MG63 (cell line): ENCODE measurements around the gene TBX4. TPM values are rescaled to one million over a fixed set of nuclear protein-coding genes. Genes with fewer than 3 reads are reported as not detected.
"Not testable (repeated sequence)": the region's sequence is repeated elsewhere in the genome, so short reads cannot be mapped to it uniquely, and the experiment has no call there.

ENCODE experiments used
- DNase-seq: peaks from one replicate; pipeline ENCODE4 v3.0.0-alpha.2; 2020
- H3K27me3 ChIP-seq: fragments of 250-450 bp; sonication (Bioruptor Pico); 2 replicates; pipeline ENCODE4 v1.5.1; 2020; ENCODE audit warnings: mild to moderate bottlenecking, moderate library complexity
- H3K36me3 ChIP-seq: fragments of 250-450 bp; sonication (Bioruptor Pico); 2 replicates; pipeline ENCODE4 v1.5.1; 2020; ENCODE audit warnings: mild to moderate bottlenecking, moderate library complexity
- H3K4me3 ChIP-seq: fragments of 250-450 bp; sonication (Bioruptor Pico); 2 replicates; pipeline ENCODE4 v1.5.1; 2020; ENCODE audit warnings: mild to moderate bottlenecking, moderate library complexity
- H3K9me3 ChIP-seq: fragments of 250-450 bp; sonication (Bioruptor Pico); 2 replicates; pipeline ENCODE4 v1.5.1; 2020; ENCODE audit warnings: mild to moderate bottlenecking, moderate library complexity
- total RNA-seq: library from RNA; depleted of rRNA; stranded (reverse); fragments of >200 nt; shearing (Covaris generic); gene quantifications from 2 replicates; pipeline ENCODE4 v1.2.3, GENCODE V29; 2014; ENCODE audit warnings: low replicate concordance

The TBX4 gene
- total RNA-seq, 1 experiment from 2014 or later = 0.89 TPM

DNA sequence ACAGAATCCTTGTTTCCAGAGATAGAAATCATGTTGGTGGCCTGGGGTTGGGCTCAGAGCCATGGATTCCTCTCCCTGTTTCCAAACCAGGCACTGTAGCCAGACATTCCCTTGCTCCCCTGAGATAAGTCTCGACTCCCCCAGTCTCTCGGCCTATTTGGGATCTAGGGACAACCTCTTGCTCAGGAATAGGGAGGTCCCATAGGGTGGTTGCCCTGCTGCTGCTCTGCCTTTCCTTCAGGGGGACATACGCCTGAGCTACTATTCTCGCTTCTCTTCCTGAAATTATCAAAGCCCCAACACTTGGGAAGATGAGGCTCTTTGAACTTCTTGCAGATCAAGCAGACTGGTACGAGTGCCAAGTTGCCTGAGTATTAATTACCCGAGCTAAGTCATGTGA lies 58.0 kb downstream of the TBX4 start:
- H3K36me3 ChIP-seq = no peaks in the 10 kb centered on the region
- H3K4me3 ChIP-seq = no peak overlapping the region
- H3K9me3 ChIP-seq = no peaks in the 10 kb centered on the region
- peaks cover 2% of the 10 kb centered on the region; the same call in 1 of the 2 replicates for H3K27me3 ChIP-seq
- DNase-seq = no peak

DNA sequence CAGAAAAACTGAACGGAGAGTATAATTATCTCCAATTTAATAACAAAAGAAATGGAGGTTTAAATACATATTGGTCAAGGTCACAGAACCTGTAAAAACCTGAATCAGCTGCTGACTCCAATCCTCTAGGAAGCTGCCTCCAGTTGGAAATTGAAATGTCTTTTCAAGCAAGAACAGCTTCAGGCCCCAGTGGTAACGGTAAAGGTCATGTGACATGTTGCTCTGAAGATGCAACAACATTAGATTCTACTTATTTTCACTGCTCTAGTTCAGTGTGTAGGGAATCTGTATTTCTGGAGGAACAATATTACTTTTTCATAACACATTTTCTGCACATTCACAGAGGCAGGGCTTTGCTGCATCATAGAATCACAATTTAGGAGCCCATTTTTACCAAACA lies 58.8 kb downstream of the TBX4 start:
- no peaks in the 10 kb centered on the region for H3K9me3 ChIP-seq
- H3K4me3 ChIP-seq = no peak overlapping the region
- DNase-seq = no peak
- H3K36me3 ChIP-seq = no peaks in the 10 kb centered on the region
- peaks cover 2% of the 10 kb centered on the region; the same call in 1 of the 2 replicates for H3K27me3 ChIP-seq

DNA sequence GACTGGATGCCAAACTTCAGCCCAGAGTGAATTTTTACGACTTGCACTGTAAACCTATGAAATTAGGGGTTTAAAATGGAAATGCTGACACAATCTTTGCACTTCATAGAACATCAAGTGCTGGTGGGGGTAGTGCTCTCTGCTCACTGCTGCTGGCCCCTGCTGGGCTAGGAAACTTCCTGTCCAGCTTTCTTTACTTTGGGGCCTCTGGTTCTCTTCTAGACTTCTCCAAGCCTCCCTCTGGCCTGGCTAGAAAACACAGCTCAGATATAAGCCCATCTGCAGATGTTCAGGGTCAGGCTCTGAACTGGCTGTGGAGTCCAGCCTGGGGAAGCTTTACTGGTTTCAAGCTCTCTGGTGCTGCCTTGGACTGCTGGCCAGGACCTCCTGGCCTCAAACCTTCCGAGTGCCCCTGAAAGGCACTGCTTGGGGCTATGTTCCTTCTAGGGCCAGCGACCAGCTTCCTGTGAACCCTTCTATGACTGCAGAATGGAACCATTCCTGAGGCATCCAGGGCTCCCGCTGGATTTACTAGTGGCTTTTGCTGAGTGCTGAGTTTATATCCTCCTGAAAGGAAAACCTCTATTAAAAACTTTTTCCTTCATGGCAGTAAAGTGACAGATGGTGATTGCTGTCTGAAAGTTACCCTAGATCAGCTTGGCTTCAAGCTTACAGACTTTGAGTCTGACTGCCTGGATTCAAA lies 59.4 kb downstream of the TBX4 start:
- Histone ChIP-seq H3K9me3 (no peaks in the 10 kb centered on the region), H3K36me3 (no peaks in the 10 kb centered on the region), H3K27me3 (peaks cover 2% of the 10 kb centered on the region; the same call in 1 of the 2 replicates), H3K4me3 (no peak overlapping the region)
- no peak for DNase-seq

DNA sequence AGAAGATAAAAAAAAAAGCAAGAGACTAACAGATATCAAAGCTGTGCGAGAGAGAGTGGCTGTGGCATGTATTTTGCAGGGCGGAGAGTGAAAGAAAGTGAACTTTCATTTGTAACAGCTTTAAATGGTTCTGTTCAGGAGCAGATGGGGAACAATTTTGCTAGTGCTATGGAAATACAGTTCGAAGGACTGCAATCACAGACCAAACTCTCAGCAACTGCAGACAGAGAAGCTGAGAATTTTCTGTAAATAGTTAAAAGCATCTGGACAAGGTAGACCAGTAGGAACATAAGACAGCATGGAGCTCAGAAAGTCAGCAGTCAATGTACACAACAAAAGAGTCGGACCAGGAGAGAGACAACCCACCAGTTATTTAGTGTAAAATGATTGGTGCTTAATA lies 62.3 kb downstream of the TBX4 start:
- H3K36me3 ChIP-seq = no peaks in the 10 kb centered on the region
- no peak overlapping the region for H3K4me3 ChIP-seq
- H3K27me3 ChIP-seq = peaks cover 5% of the 10 kb centered on the region; the same call in 1 of the 2 replicates
- DNase-seq = no peak
- H3K9me3 ChIP-seq = no peaks in the 10 kb centered on the region

DNA sequence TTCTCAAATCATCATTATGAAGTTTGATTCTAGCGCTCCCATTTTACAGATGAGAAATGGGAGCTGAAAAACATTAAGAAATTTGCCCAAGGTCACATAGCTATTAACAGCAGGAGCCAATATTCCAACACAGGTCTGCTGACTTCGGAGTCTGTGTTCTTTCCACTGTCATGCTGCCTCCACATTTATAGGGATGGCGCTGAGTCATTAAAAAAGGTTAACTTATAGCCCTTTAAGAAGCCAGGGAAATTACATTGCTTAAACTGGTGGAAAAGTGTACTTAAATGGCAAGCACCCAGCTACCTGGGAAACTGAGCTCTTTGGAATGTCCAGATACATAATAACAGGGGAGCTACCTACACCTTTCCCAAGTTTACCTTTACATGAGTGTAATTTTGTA lies 65.0 kb downstream of the TBX4 start:
- Histone ChIP-seq H3K4me3 (no peak overlapping the region), H3K9me3 (no peaks in the 10 kb centered on the region), H3K27me3 (peaks cover 7% of the 10 kb centered on the region; the same call in 1 of the 2 replicates), H3K36me3 (no peaks in the 10 kb centered on the region)
- no peak for DNase-seq

DNA sequence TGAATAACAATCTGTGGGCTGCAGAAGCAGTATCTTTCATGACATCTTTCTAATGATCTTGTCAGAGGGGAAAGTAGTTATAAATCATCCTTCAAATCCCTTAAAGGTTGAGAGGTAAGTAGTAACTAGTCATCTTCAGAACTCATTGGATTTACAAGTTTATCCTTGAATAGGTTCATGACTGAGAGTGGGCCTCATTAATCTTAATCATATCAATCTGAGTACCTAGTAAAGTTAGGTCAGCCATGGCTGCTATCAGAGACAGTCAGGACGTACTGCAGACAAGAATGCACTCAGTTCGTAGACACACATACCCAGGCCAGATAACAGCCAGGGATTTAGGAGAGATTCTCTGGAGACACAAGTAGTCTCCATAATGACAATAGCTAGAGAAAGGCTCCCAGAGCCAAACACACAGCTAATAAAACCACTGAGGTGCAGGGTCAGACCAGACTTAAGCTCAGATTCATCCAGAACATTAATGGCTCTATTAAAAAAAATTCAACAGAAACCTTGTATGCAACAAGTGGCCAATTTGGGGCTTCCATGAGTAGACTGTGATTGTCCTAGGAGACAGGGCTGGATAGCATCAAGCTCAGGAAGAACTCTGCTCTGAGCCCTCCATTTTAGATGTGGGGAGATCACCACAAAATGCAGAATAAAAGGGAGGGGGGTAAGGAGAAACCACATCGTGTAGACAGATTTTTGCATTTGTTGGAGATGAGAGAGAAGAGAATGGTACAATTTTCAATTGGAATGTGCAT lies 65.8 kb downstream of the TBX4 start:
- Histone ChIP-seq H3K4me3 (no peak overlapping the region), H3K27me3 (peaks cover 7% of the 10 kb centered on the region; the same call in 1 of the 2 replicates), H3K36me3 (no peaks in the 10 kb centered on the region), H3K9me3 (no peaks in the 10 kb centered on the region)
- DNase-seq = no peak

DNA sequence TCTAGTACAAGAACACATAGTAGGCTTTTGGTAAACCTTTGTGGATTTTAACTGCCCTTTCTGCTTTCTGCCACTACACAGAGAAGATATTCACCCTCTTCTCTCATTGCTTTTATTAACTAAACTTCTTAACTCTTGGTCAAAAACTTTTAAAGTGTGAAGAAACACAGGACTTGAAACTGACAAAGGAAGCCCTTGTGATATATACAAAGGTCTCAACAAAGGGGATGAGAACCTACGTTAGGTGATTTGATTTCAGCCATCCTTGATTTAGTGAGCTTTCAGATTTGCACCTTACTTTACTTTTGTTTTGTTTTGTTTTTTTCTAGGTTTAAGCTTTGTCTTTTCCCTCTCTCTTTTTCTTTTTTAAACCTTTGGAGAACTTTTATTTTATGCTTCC lies 66.9 kb downstream of the TBX4 start:
- H3K27me3 ChIP-seq = peaks cover 7% of the 10 kb centered on the region; the same call in 1 of the 2 replicates

DNA sequence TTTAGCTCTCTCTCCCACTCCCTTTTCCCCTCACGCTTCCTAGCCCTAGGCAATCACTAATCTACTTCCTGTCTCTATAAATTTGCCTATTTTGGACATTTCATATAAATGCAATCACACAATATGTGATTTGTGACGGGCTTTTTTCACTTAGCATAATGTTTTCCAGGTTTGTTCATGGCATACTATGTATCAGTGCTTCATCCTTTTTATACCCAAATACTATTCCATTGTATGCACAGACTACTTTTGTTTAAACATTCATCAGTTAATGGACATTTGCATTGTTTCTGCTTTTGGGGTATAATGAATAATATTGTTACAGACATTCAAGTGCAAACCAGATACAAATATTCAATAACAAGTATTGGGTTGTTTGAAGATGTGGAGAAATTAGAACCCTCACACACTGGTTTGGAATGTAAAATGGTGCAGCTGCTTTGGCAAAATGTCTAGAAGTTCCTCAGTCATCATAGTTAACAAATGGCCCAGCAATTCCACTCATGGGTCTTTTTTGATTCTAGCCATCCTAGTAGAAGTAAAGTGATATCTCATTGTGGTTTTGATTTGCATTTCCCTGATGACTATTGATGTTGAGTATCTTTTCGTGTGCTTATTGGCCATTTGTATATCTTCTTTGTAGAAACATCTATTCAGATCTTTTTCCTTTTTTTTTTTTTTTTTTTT lies 67.7 kb downstream of the TBX4 start:
- no peaks in the 10 kb centered on the region for H3K9me3 ChIP-seq
- no peaks in the 10 kb centered on the region for H3K36me3 ChIP-seq
- peaks cover 9% of the 10 kb centered on the region; the same call in 1 of the 2 replicates for H3K27me3 ChIP-seq
- no peak for DNase-seq
- H3K4me3 ChIP-seq = no peak overlapping the region

More for the DNA sequence above, 66.9 kb downstream of the TBX4 start:
- no peak for DNase-seq
- no peaks in the 10 kb centered on the region for H3K36me3 ChIP-seq
- H3K9me3 ChIP-seq = no peaks in the 10 kb centered on the region
- no peak overlapping the region for H3K4me3 ChIP-seq

DNA sequence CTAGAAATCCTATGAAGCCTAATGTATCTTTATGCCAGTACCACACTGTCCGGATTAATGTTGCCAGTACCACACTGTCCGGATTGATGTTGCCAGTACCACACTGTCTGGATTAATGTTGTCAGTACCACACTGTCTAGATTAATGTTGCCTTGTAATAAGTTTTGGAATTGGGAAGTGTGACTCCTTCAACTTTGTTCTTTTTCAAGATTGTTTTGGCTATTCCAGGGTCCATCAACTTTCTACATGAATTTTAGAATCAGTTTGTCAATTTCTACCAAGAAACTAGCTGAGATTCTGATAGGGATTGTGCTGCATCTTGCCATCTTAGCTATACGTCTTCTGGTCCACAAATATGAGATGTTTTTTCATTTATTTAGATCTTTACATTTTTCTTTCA lies 68.7 kb downstream of the TBX4 start:
- Histone ChIP-seq H3K27me3 (peaks cover 9% of the 10 kb centered on the region; the same call in 1 of the 2 replicates), H3K9me3 (no peaks in the 10 kb centered on the region), H3K4me3 (no peak overlapping the region), H3K36me3 (no peaks in the 10 kb centered on the region)
- no peak for DNase-seq

DNA sequence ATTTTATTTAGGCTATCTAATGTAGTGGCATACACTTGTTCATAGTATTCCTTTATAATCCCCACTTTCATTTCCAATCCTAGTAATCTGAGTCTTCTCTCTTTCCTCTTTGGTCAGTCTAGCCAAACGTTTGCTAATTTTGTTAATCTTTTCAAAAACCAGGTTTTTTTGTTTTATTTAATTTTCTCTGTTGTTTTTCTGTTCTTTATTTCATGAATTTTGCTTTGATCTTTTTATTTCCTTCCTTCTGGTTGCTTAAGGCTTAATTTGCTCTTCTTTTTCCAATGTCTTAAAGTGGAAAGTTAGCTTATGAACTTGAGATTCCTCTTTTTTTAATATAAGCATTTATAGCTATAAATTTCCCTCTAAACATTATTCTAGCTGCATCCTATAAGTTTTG lies 69.9 kb downstream of the TBX4 start:
- Histone ChIP-seq H3K27me3 (peaks cover 9% of the 10 kb centered on the region), H3K4me3 (no peak overlapping the region)

DNA sequence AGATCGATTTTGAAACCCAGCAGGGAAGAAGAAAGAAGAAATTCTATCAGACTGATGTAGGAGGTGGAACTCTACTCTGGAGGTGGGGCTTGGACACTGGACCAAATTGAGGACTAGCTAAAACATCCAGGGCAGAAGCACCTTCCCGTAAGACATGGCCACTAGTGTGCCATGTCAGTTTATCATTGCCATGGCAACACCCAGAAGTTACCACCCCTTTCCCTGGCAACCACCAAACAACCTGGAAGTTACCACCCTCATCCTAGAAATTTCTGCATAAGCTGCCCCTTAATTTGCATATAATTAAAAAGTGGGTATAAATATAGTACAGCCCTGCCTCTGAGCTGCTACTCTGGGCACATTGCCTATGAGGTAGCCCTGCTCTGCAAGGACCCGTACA lies 72.1 kb downstream of the TBX4 start:
- no peak for DNase-seq
- Histone ChIP-seq H3K4me3 (no peak overlapping the region), H3K36me3 (no peaks in the 10 kb centered on the region)

More for the DNA sequence above, 69.9 kb downstream of the TBX4 start:
- H3K9me3 ChIP-seq = no peaks in the 10 kb centered on the region
- no peak for DNase-seq
- H3K36me3 ChIP-seq = no peaks in the 10 kb centered on the region

DNA sequence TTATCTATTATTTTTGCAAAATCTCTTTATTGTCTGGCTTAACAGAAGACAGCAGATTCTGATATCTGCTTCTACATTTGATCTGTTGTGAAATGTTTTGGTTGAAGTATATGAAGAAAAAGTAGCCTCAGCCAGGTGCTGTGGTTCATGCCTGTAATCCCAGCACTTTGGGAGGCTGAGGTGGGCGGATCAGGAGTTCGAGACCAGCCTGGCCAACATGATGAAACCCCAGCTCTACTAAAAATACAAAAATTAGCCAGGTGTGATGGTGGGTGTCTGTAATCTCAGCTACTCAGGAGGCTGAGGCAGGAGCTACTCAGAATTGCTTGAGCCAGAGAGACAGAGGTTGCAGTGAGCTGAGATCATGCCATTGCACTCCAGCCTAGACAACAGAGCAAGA lies 75.2 kb downstream of the TBX4 start:
- H3K9me3 ChIP-seq, H3K4me3 ChIP-seq, H3K36me3 ChIP-seq, DNase-seq, H3K27me3 ChIP-seq: not testable (repeated sequence)

More for the DNA sequence above, 72.1 kb downstream of the TBX4 start:
- Histone ChIP-seq H3K9me3 (no peaks in the 10 kb centered on the region), H3K27me3 (peaks cover 6% of the 10 kb centered on the region)

DNA sequence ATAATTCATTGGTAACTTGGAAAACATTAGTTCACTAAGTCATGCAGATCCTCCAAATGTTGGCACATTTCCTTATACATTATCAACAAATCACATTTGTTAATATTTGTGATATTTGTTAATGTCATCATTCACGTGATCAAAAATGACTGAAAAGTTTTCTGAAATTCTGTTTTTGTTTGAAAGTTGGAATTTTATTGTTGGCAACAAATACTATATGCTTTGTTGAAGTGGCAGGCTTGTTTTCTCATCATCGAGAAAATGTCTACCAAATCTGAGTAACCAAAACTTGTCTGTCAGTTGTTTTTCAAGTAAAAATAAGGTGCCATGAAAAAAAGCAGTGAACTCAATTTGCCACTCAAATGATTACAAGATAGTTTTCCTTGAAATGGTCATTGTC lies 75.9 kb downstream of the TBX4 start:
- Histone ChIP-seq H3K4me3 (no peak overlapping the region), H3K36me3 (no peaks in the 10 kb centered on the region), H3K27me3 (peaks cover 3% of the 10 kb centered on the region), H3K9me3 (no peaks in the 10 kb centered on the region)
- DNase-seq = no peak

DNA sequence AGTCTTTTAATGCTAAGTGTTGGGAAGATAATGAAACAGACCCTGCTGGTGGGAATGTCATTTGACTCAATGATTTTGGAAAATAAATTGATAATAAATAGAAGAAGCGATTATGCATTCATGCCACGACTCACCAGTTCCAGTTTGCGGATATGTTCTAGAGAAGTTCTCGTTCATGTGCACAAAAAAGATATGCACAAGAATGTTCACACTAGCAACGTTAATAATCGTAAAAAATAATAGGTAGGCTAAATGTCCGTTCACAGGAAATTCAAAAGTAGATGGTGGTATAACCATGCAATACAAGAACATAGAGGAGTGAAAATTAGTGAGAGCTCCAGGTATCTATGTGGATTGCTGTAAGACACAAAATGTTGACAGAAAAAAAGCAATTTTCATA lies 79.0 kb downstream of the TBX4 start:
- H3K4me3 ChIP-seq = no peak overlapping the region
- H3K36me3 ChIP-seq = no peaks in the 10 kb centered on the region
- DNase-seq = no peak
- no peaks in the 10 kb centered on the region for H3K9me3 ChIP-seq
- no peaks in the 10 kb centered on the region; the same call in 1 of the 2 replicates for H3K27me3 ChIP-seq

DNA sequence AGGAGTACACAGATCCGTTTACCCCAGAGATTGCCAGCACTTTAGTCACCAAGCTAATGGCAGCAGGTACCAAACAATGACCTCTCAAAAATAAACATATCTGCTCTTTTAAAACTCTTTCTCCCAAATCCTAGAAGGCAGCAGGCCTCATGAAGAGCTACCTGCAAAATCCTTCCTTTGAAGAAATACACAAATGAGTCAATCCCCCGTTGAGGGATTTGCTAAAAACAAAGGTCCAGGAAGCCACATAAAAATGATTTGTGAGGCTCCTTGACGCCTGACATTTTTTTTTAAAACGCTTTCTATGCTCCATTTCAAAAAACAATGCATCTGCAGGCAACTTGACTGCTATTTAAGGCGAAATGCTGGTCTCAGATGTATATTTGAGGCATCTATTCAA lies 80.6 kb downstream of the TBX4 start:
- H3K4me3 ChIP-seq = no peak overlapping the region
- H3K36me3 ChIP-seq = no peaks in the 10 kb centered on the region
- H3K27me3 ChIP-seq = no peaks in the 10 kb centered on the region
- no peak for DNase-seq
- H3K9me3 ChIP-seq = no peaks in the 10 kb centered on the region

DNA sequence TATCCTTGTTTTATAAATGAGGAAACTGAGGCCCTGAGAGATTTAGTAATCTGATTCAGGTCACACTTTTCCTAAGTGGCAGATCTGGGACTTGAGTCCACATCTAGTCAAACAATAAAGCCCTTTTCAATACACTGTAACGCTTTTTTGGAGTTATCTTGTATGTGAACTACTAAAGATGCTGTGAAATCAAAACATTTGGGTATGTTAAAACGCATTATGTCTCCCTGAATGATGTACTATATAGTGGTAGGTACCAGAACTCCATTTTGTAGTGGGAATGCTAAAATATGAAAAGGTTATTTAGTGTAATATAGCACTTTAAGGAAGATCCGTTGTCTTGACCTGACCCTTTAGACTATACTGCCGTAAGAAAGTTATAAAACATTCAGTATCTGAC lies 81.6 kb downstream of the TBX4 start:
- H3K36me3 ChIP-seq = no peaks in the 10 kb centered on the region
- H3K9me3 ChIP-seq = no peaks in the 10 kb centered on the region
- DNase-seq = no peak
- no peaks in the 10 kb centered on the region for H3K27me3 ChIP-seq
- no peak overlapping the region for H3K4me3 ChIP-seq

DNA sequence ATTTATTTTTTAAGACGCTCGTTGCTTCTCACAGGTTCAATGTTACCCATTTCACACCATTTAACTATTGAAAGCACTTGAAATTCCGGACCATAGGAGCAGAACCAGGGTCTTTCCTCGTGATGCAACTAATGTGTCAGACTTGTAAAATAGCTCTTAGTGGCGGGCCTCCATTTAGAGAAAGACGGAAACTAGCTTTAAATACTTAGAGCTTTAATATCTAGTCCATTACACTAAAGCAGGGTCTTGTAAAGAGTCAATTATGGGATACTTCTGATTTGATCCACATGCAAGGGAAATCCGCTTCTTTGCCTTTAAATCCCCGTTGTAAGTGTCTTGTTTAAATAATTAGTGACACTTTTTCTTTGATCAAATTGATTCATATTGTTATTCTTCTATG lies 82.2 kb downstream of the TBX4 start:
- H3K9me3 ChIP-seq = no peaks in the 10 kb centered on the region
- DNase-seq = no peak
- no peak overlapping the region for H3K4me3 ChIP-seq
- H3K36me3 ChIP-seq = no peaks in the 10 kb centered on the region
- H3K27me3 ChIP-seq = no peaks in the 10 kb centered on the region
